ENCODE data around the gene UNCX. TPM values are rescaled to one million over a fixed set of nuclear protein-coding genes. Genes with fewer than 3 reads are reported as not detected.
"Not testable (repeated sequence)": the region's sequence is repeated elsewhere in the genome, so short reads cannot be mapped to it uniquely, and the experiment has no call there.

The UNCX gene
- total RNA-seq, 4 donors from 2014 or later, result not detected

GRCh38 chr7:1268866-1269265 lies 36.2 kb downstream of the UNCX start:
- Histone ChIP-seq H3K9me3 (no peaks in the 10 kb centered on the region), H3K27me3 (peaks cover 0 to 76% (median 12%) of the 10 kb centered on the region in 4 donors), H3K36me3 (no peaks in the 10 kb centered on the region), H3K4me1 (no peaks in the 10 kb centered on the region), H3K4me3 (no peak overlapping the region), H3K27ac (replicated peaks in 1 of 4) (no peak overlapping the region)
- WGBS, result 63% methylated on average over 14 of the region's 14 CpGs
- no peak for DNase-seq (ENCODE audit: extremely low spot score)
- TF ChIP-seq POLR2A (IDR thresholded peaks at IDR 0.05; ENCODE audit: low read depth) (no peak), EP300 (IDR thresholded peaks at IDR 0.05) (no peak), POLR2AphosphoS5 (IDR thresholded peaks at IDR 0.05) (no peak)
- TF ChIP-seq, protein P1, sequence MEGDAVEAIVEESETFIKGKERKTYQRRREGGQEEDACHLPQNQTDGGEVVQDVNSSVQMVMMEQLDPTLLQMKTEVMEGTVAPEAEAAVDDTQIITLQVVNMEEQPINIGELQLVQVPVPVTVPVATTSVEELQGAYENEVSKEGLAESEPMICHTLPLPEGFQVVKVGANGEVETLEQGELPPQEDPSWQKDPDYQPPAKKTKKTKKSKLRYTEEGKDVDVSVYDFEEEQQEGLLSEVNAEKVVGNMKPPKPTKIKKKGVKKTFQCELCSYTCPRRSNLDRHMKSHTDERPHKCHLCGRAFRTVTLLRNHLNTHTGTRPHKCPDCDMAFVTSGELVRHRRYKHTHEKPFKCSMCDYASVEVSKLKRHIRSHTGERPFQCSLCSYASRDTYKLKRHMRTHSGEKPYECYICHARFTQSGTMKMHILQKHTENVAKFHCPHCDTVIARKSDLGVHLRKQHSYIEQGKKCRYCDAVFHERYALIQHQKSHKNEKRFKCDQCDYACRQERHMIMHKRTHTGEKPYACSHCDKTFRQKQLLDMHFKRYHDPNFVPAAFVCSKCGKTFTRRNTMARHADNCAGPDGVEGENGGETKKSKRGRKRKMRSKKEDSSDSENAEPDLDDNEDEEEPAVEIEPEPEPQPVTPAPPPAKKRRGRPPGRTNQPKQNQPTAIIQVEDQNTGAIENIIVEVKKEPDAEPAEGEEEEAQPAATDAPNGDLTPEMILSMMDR (IDR thresholded peaks at IDR 0.05), result no peak
- intact Hi-C loops (cut with DNase I), result no loop called here

- no peak overlapping the region for H3K27ac ChIP-seq (replicated peaks in 1 of 4)
- no peak overlapping the region for H3K4me3 ChIP-seq
- peaks cover 0 to 75% (median 10%) of the 10 kb centered on the region in 4 donors for H3K27me3 ChIP-seq
- 63% methylated on average over 26 of the region's 29 CpGs for WGBS
- DNase-seq (ENCODE audit: extremely low spot score), result no peak
- TF ChIP-seq POLR2AphosphoS5 (IDR thresholded peaks at IDR 0.05) (no peak), POLR2A (IDR thresholded peaks at IDR 0.05; ENCODE audit: low read depth) (no peak), EP300 (IDR thresholded peaks at IDR 0.05) (no peak)
- TF ChIP-seq, protein P1 (IDR thresholded peaks at IDR 0.05), result no peak
- no peaks in the 10 kb centered on the region for H3K36me3 ChIP-seq
- no peaks in the 10 kb centered on the region for H3K4me1 ChIP-seq
- no peaks in the 10 kb centered on the region for H3K9me3 ChIP-seq
- intact Hi-C loops (cut with DNase I), result no loop called here
These were observed 36.7 kb downstream of the UNCX start for GRCh38 chr7:1269336-1269890.

DNA sequence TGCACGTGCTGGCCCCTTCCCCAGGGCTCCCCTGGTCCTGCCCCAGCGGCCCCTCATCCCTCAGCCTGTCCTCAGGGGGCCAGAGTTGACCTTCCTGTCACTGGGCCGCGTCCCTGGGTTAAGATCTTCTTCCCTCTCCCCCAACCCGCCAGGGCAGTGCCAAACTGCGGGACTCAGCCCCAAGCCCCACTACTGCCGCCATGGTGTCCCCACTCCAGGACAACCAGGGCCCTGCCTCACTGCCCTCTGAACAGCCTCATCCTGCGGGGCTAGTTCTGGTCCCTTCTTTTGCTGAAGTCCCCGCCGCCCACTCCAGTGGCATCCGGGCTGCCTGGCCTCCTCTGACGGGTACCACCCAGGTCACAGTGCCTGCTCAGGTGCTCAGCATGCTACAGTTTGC lies 37.5 kb downstream of the UNCX start:
- intact Hi-C loops (cut with DNase I), result no loop called here
- no peak for TF ChIP-seq EP300 (IDR thresholded peaks at IDR 0.05)
- no peak for TF ChIP-seq POLR2A (IDR thresholded peaks at IDR 0.05; ENCODE audit: low read depth)
- TF ChIP-seq POLR2AphosphoS5 (IDR thresholded peaks at IDR 0.05), result no peak
- TF ChIP-seq, protein P1 (IDR thresholded peaks at IDR 0.05), result no peak
- Histone ChIP-seq H3K27ac (replicated peaks in 1 of 4) (no peak overlapping the region), H3K4me3 (no peak overlapping the region), H3K9me3 (no peaks in the 10 kb centered on the region), H3K36me3 (no peaks in the 10 kb centered on the region), H3K4me1 (no peaks in the 10 kb centered on the region), H3K27me3 (peaks cover 0 to 75% (median 6%) of the 10 kb centered on the region in 4 donors)
- DNase-seq (ENCODE audit: extremely low spot score), result no peak
- WGBS, result 87% methylated on average over 8 of the region's 12 CpGs

- no peaks in the 10 kb centered on the region for H3K9me3 ChIP-seq
- intact Hi-C loops (cut with DNase I), result no loop called here
- no peaks in the 10 kb centered on the region for H3K4me1 ChIP-seq
- 88% methylated on average over 14 of the region's 14 CpGs for WGBS
- H3K4me3 ChIP-seq, result no peak overlapping the region
- no peak overlapping the region for H3K27ac ChIP-seq (replicated peaks in 1 of 4)
- H3K27me3 ChIP-seq, result peaks cover 0 to 77% (median 4%) of the 10 kb centered on the region in 4 donors
- DNase-seq (ENCODE audit: extremely low spot score), result no peak
- H3K36me3 ChIP-seq, result no peaks in the 10 kb centered on the region
- TF ChIP-seq, protein P1 (IDR thresholded peaks at IDR 0.05), result no peak
- TF ChIP-seq POLR2AphosphoS5 (IDR thresholded peaks at IDR 0.05) (no peak), EP300 (IDR thresholded peaks at IDR 0.05) (no peak), POLR2A (IDR thresholded peaks at IDR 0.05; ENCODE audit: low read depth) (no peak)
These were observed 38.4 kb downstream of the UNCX start for GRCh38 chr7:1271046-1271445.

DNA sequence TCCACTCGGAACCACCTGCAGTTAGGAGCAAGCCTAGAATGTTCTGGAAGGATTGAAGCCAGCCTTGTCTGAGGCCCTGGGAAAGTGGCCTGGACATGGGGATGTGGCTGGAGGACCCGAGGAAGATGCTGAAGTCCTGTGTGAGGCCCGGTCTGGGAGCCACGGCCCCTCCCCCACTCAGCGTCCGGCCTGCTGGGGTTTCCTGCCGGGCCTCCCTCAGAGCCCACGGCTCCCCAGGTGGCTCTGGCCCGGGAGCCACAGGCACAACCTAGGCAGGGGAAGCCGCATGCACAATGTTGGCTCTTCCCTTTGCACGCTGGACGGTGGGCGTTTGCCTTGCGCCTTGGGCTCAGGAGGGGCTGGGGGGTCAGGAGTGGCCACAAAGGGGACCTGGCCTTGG lies 39.0 kb downstream of the UNCX start:
- Histone ChIP-seq H3K4me1 (no peaks in the 10 kb centered on the region), H3K27ac (replicated peaks in 1 of 4) (no peak overlapping the region), H3K9me3 (no peaks in the 10 kb centered on the region), H3K36me3 (no peaks in the 10 kb centered on the region), H3K4me3 (no peak overlapping the region), H3K27me3 (peaks cover 0 to 78% (median 7%) of the 10 kb centered on the region in 4 donors)
- TF ChIP-seq POLR2A (IDR thresholded peaks at IDR 0.05; ENCODE audit: low read depth), result no peak
- TF ChIP-seq POLR2AphosphoS5 (IDR thresholded peaks at IDR 0.05), result no peak
- TF ChIP-seq EP300 (IDR thresholded peaks at IDR 0.05), result no peak
- TF ChIP-seq, protein P1 (IDR thresholded peaks at IDR 0.05), result no peak
- DNase-seq (ENCODE audit: extremely low spot score), result no peak
- intact Hi-C loops (cut with DNase I), result no loop called here
- 79% methylated on average over 14 of the region's 14 CpGs for WGBS

- H3K4me1 ChIP-seq; H3K4me3 ChIP-seq; intact Hi-C loops (cut with DNase I); H3K9me3 ChIP-seq; H3K27ac ChIP-seq (replicated peaks in 1 of 4); H3K36me3 ChIP-seq; DNase-seq (ENCODE audit: extremely low spot score): not testable (repeated sequence)
- peaks cover 0 to 77% (median 7%) of the 10 kb centered on the region in 4 donors for H3K27me3 ChIP-seq
These were observed 39.5 kb downstream of the UNCX start for GRCh38 chr7:1272136-1272535.
